Astrocyte of the spinal cord (primary cell): ENCODE results near the gene TUBGCP2.

Experiments used
- DNase-seq: peaks from one replicate; pipeline ENCODE4 v3.0.0; 2011; ENCODE audit warnings: low read depth, low spot score
- H3K4me3 ChIP-seq: 2 replicates; pipeline ENCODE4 v1.5.1; 2011; ENCODE audit warnings: low read depth, mild to moderate bottlenecking, low read length, moderate library complexity
- in situ Hi-C: cut with HindIII; loops from 2 replicates; pipeline ENCODE4 v1.10.0; 2017; ENCODE audit warnings: low sequenced_read_pairs
- TF ChIP-seq, protein P1 (sequence below): IDR thresholded peaks from 2 replicates; pipeline ENCODE4 v1.5.1; 2012; ENCODE audit warnings: low read depth, mild to moderate bottlenecking, low read length, inconsistent platforms

Gene TUBGCP2

GRCh38 chr10:133349577-133350011, 40.9 kb upstream of the TUBGCP2 start:
- DNase-seq: no peak
- in situ Hi-C loops: no loop called here

DNA sequence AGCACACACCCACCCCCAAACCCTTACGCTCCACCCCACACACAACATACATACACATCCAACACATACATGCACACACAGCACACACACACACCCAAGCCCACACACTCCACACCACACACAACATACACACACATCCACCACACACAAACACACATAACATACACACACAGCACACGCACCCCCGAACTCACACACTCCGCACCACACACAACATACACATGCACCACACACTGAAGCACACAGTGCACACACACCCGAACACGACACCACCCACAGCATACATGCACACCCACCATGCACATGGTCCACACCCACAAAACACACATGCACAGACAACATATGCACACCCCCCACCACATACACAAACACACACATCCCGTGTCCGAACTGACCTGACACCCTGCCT, 40.5 kb upstream of the TUBGCP2 start:
- TF ChIP-seq, protein P1, sequence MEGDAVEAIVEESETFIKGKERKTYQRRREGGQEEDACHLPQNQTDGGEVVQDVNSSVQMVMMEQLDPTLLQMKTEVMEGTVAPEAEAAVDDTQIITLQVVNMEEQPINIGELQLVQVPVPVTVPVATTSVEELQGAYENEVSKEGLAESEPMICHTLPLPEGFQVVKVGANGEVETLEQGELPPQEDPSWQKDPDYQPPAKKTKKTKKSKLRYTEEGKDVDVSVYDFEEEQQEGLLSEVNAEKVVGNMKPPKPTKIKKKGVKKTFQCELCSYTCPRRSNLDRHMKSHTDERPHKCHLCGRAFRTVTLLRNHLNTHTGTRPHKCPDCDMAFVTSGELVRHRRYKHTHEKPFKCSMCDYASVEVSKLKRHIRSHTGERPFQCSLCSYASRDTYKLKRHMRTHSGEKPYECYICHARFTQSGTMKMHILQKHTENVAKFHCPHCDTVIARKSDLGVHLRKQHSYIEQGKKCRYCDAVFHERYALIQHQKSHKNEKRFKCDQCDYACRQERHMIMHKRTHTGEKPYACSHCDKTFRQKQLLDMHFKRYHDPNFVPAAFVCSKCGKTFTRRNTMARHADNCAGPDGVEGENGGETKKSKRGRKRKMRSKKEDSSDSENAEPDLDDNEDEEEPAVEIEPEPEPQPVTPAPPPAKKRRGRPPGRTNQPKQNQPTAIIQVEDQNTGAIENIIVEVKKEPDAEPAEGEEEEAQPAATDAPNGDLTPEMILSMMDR: no peak
- no peak for DNase-seq
- in situ Hi-C loops: no loop called here
- H3K4me3 ChIP-seq: no peak overlapping the region

More at GRCh38 chr10:133349577-133350011, 40.9 kb upstream of the TUBGCP2 start:
- TF ChIP-seq, protein P1: no peak
- H3K4me3 ChIP-seq: no peak overlapping the region

DNA sequence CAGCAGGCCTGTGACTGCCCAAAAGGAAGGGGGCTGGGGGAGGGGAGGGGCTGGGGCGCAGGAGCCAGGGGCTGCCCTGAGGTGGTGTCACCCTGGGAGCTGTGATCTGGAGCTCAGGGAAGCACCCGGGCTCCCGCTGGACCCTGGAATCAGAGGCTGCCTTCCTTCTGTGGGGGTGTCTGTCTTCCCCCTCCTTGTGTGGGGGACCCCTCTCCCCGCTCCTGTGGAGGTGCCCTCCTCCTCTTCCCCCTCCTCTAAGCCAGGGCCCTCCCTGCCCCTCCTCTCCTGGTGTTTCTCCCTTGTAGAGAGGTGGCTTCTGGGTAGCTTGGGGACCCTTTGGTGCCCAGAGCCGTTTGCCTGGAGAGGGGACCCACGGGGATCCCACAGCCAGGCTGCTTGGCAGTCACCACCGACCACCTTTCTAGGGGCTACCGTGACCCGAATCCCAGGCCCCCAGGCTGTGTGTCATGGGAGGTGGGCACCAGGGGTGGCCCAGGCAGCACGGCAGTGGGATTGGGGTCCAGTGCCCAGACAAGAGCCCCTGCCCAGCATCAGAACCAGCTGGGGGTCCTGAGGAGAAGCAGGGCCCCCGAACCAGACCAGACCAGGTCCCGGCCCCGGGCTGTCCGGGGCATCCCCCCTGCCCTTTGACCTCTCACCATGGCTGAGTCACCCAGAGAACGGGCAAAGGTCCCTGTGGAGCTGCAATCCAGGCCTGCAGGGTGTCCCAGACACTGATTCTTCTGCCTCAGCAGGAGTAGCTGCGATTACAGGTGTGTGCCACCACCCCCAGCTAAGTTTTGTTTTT, 39.2 kb upstream of the TUBGCP2 start:
- in situ Hi-C loops: no loop called here
- TF ChIP-seq, protein P1: no peak
- H3K4me3 ChIP-seq: no peak overlapping the region
- no peak for DNase-seq

- TF ChIP-seq, protein P1: no peak
- no peak for DNase-seq
- in situ Hi-C loops: no loop called here
- no peak overlapping the region for H3K4me3 ChIP-seq
Measured at GRCh38 chr10:133346413-133346812, 37.7 kb upstream of the TUBGCP2 start.

DNA sequence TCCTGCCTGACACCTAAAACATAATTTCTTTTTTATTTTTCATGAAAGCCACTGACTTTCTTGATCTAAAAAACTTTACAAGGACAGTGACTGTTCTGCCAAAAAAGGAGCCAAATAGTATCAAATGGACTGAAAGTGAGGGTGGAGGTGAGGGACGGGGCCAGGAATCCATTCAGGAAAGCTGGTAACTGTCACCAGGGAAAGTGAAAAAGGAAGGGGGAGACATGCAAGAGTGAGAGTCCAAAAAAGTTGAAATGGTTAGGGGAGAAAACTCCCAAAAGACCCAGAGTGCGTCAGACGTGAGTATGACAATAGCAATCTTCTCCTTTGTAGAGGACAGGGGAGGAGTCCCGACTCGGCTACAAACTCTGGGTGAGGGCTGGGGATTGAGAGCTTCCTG, 35.6 kb upstream of the TUBGCP2 start:
- H3K4me3 ChIP-seq: no peak overlapping the region
- TF ChIP-seq, protein P1: no peak
- in situ Hi-C loops: no loop called here

DNA sequence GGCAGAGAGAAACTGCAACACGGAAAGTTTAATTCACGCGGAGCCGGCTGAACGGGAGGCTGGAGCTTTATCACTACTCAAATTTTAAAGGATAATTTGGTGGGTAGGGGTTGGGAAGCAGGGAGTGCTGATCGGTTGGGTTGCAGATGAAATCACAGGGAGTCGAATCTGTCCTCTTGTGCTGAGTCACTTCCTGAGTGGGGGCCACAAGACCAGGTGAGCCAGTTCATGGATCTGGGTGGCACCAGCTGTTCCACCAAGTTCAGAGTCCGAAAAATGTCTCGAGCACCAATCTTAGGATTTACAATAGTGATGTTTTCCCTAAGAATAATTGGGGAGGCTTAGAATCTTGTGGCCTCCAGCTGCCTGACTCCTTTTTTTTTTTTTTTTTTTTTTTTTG, 34.9 kb upstream of the TUBGCP2 start:
- no peak overlapping the region for H3K4me3 ChIP-seq
- in situ Hi-C loops: no loop called here
- DNase-seq: no peak
- TF ChIP-seq, protein P1: no peak

More for the DNA sequence above, 35.6 kb upstream of the TUBGCP2 start:
- no peak for DNase-seq
